NCI-H748 treated with DMSO at 0.1 percent for 48 hours (cell line): Measurements from ENCODE around the gene LILRB1.
"Not testable (repeated sequence)": the region's sequence is repeated elsewhere in the genome, so short reads cannot be mapped to it uniquely, and the experiment has no call there.

Experiments
- DNase-seq: peaks from one replicate; lab custom pipeline; 2025; lab: John Stamatoyannopoulos, UW

LILRB1 gene

GRCh38 chr19:54630262-54630661 is at the start of gene LILRB1:
LILRB1 (plus strand) TSS chr19:54630484; CDS start chr19:54631074, 590 bp downstream.
- DNase-seq, result not testable (repeated sequence)

- DNase-seq, result no peak
Measured at GRCh38 chr19:54586397-54586796, 43.9 kb upstream of the LILRB1 start.

GRCh38 chr19:54587026-54587425 is 43.3 kb upstream of the LILRB1 start:
- no peak for DNase-seq

GRCh38 chr19:54593445-54593844 is 36.8 kb upstream of the LILRB1 start, which contains the start of gene LILRA1:
LILRA1 (plus strand) TSS chr19:54593632; CDS start chr19:54594245, 613 bp downstream.
- DNase-seq, result not testable (repeated sequence)

GRCh38 chr19:54593931-54594626 is 36.2 kb upstream of the LILRB1 start:
- DNase-seq, result not testable (repeated sequence)

- no peak for DNase-seq
Measured at GRCh38 chr19:54594737-54595136, 35.5 kb upstream of the LILRB1 start.

GRCh38 chr19:54595680-54596436 is 34.4 kb upstream of the LILRB1 start:
- DNase-seq, result not testable (repeated sequence)

- DNase-seq, result no peak
Measured at GRCh38 chr19:54600212-54600611, 30.1 kb upstream of the LILRB1 start.

- DNase-seq, result no peak
Measured at GRCh38 chr19:54606230-54606629, 24.1 kb upstream of the LILRB1 start.

- DNase-seq, result no peak
Measured at GRCh38 chr19:54606891-54607784, 23.1 kb upstream of the LILRB1 start.

GRCh38 chr19:54607785-54608150 is 22.5 kb upstream of the LILRB1 start:
- DNase-seq, result no peak

GRCh38 chr19:54608205-54608604 is 22.1 kb upstream of the LILRB1 start:
- DNase-seq, result no peak

GRCh38 chr19:54608792-54609191 is 21.5 kb upstream of the LILRB1 start:
- DNase-seq, result no peak

GRCh38 chr19:54609356-54609791 is 20.9 kb upstream of the LILRB1 start:
- no peak for DNase-seq

GRCh38 chr19:54612428-54612827 is 17.9 kb upstream of the LILRB1 start:
- no peak for DNase-seq

GRCh38 chr19:54614726-54615125 is 15.6 kb upstream of the LILRB1 start:
- DNase-seq, result no peak

GRCh38 chr19:54616057-54616456 is 14.2 kb upstream of the LILRB1 start:
- DNase-seq, result no peak

GRCh38 chr19:54616821-54617560 is 13.3 kb upstream of the LILRB1 start:
- DNase-seq, result no peak

- no peak for DNase-seq
Measured at GRCh38 chr19:54620464-54620863, 9.8 kb upstream of the LILRB1 start.

GRCh38 chr19:54622431-54622830 is 7.9 kb upstream of the LILRB1 start:
- DNase-seq, result no peak

- not testable (repeated sequence) for DNase-seq
Measured at GRCh38 chr19:54624234-54624633, 6.0 kb upstream of the LILRB1 start.
